Measurements from ENCODE around the gene TBCK.

DNA sequence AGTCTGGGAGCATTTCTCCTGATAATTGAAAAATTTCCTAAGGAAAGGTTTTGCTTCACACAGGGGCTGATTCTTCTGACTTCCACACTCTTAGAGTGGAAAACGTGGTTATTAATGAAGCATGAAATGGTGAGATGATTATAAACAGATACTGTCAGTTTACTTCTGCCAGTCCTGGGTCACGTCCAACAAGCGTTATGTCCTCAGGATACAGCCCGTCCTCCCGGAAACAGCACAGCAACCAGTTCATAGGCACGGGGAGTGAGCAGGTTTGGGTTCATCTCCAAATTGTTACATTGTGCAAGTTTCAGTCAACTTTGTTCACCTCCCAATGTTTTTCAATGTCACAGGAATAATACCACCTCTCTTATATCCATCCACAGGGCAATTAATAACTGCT lies 321.9 kb downstream of the TBCK start:
- TF ChIP-seq, protein P1, sequence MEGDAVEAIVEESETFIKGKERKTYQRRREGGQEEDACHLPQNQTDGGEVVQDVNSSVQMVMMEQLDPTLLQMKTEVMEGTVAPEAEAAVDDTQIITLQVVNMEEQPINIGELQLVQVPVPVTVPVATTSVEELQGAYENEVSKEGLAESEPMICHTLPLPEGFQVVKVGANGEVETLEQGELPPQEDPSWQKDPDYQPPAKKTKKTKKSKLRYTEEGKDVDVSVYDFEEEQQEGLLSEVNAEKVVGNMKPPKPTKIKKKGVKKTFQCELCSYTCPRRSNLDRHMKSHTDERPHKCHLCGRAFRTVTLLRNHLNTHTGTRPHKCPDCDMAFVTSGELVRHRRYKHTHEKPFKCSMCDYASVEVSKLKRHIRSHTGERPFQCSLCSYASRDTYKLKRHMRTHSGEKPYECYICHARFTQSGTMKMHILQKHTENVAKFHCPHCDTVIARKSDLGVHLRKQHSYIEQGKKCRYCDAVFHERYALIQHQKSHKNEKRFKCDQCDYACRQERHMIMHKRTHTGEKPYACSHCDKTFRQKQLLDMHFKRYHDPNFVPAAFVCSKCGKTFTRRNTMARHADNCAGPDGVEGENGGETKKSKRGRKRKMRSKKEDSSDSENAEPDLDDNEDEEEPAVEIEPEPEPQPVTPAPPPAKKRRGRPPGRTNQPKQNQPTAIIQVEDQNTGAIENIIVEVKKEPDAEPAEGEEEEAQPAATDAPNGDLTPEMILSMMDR (IDR thresholded peaks at IDR 0.05; ENCODE audit: low read length): no peak
- TF ChIP-seq EZH2 (optimal IDR thresholded peaks at IDR 0.05; ENCODE audit: low read depth, low read length): no peak

Data from MM.1S (cell line).